ENCODE data around the gene SPEM2. TPM values are rescaled to one million over a fixed set of nuclear protein-coding genes. Genes with fewer than 3 reads are reported as not detected.
A peak's percentile ranks its signal among the peaks of the same experiment; 100 is the strongest.

SPEM2 gene
- total RNA-seq, 3 donors from 2014 or later, result not detected

DNA sequence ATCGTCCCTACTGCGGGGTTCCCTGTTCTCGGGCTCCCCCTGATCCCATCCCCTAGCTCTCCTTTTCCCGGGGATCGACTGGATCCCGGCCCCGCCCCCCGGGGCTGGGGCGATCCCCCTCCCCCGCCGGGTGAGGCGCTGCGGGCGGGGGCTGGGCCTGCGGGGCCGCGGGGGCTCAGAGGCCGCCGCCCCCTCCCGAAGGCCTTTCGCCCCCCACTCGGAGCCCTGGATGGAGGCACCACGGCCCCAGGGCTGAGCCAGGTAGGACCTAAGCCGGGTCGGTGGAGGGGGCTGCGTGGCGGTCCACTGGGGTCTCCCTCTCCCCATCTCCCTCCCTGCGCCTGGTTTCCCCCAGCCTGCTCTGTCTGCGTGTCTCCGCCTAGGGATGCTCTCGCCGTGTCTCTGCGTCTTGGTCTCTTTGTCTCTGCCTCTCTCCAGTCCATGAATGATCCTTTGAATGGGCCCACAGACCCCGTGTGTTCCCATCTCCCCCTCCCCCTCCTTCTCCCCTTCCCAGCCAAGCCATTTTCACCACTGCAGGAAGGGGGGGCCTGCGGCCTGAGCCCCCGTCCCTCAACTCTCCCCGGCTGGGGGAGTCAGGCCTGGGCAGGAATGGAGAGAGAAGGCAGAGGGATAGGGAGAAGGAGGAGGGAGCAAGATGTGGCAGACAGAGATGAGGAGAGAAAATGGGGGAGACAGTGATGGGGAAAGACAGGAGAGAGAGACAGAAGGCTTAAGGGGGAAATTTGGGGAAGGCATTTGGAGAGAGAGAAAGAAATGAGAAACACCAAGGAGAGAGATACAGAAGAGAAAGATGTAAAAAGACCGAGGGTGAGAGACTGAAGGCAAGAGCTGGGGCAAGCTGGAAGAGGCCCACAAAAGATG, 19.8 kb upstream of the SPEM2 start:
- intact Hi-C loops (cut with DNase I, micrococcal nuclease), result no loop called here
- H3K4me1 ChIP-seq (ENCODE audit: low read depth), result peaks cover 20% of the 10 kb centered on the region

DNA sequence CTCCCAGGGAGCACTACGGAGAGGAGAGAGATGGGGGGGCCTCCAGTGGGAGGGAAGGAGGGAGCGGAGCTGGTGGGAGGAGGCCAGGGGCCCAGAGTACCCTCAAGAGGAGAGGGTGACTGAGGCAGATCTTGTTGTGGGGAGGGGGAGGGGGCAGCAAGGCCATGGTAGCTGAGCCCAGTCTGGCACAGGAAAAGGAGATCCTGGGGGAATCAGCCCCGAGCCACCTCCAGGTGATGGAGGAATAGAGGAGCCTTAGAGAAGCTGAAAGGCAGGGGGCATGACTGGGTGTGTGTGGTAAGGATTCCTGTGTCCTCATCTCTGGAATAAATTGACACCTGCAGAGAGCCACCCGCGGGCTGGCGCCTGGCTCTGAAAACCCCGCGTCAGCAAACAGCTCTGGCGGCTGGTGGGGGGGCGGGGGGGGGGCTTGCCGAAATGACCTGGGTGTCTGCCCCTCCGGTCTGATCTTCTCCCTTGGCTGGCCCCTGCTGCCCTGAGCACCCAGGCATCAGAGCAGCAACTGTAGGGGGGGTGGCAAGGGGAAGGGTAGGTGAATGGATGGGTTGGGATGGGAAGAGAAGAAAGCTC, 19.1 kb upstream of the SPEM2 start:
- intact Hi-C loops (cut with DNase I, micrococcal nuclease), result no loop called here
- DNase-seq, result no peak
- ATAC-seq, result no peak
- H3K36me3 ChIP-seq (ENCODE audit: low read depth), result no peaks in the 10 kb centered on the region
- peaks cover 20% of the 10 kb centered on the region for H3K4me1 ChIP-seq (ENCODE audit: low read depth)
- TF ChIP-seq, protein P1, sequence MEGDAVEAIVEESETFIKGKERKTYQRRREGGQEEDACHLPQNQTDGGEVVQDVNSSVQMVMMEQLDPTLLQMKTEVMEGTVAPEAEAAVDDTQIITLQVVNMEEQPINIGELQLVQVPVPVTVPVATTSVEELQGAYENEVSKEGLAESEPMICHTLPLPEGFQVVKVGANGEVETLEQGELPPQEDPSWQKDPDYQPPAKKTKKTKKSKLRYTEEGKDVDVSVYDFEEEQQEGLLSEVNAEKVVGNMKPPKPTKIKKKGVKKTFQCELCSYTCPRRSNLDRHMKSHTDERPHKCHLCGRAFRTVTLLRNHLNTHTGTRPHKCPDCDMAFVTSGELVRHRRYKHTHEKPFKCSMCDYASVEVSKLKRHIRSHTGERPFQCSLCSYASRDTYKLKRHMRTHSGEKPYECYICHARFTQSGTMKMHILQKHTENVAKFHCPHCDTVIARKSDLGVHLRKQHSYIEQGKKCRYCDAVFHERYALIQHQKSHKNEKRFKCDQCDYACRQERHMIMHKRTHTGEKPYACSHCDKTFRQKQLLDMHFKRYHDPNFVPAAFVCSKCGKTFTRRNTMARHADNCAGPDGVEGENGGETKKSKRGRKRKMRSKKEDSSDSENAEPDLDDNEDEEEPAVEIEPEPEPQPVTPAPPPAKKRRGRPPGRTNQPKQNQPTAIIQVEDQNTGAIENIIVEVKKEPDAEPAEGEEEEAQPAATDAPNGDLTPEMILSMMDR (IDR thresholded peaks at IDR 0.05), result no peak
- no peaks in the 10 kb centered on the region for H3K9me3 ChIP-seq
- no peak overlapping the region for H3K4me3 ChIP-seq

More for the DNA sequence above, 19.8 kb upstream of the SPEM2 start:
- TF ChIP-seq, protein P1 (IDR thresholded peaks at IDR 0.05), result no peak
- Histone ChIP-seq H3K4me3 (no peak overlapping the region), H3K9me3 (no peaks in the 10 kb centered on the region), H3K36me3 (ENCODE audit: low read depth) (no peaks in the 10 kb centered on the region)
- DNase-seq (peak in 1 of 3 donors; percentile 51), ATAC-seq (no peak)

DNA sequence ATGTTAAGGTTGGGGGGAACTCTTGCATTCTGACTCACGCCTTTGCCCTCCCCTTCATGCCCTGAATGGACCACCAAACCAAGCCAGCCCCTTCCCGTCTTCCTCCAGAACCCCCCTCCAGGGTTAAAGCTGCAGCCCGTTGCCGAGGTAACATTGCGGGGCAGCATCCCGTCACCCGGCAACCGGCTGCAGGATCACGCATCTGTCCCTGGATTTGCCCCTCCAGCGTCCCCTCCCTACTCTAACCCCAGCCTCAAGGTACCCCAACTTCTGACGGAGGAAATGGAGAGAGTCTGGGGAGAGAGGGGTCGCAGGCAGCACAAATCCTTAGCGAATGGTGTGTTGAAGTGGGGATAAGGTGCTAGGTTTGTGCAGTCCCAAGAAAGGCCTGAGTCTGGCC, 18.3 kb upstream of the SPEM2 start:
- TF ChIP-seq, protein P1 (IDR thresholded peaks at IDR 0.05), result no peak
- Histone ChIP-seq H3K36me3 (ENCODE audit: low read depth) (no peaks in the 10 kb centered on the region), H3K9me3 (no peaks in the 10 kb centered on the region), H3K4me3 (no peak overlapping the region), H3K4me1 (ENCODE audit: low read depth) (peaks cover 20% of the 10 kb centered on the region)
- ATAC-seq (no peak), DNase-seq (no peak)
- intact Hi-C loops (cut with DNase I, micrococcal nuclease), result no loop called here

DNA sequence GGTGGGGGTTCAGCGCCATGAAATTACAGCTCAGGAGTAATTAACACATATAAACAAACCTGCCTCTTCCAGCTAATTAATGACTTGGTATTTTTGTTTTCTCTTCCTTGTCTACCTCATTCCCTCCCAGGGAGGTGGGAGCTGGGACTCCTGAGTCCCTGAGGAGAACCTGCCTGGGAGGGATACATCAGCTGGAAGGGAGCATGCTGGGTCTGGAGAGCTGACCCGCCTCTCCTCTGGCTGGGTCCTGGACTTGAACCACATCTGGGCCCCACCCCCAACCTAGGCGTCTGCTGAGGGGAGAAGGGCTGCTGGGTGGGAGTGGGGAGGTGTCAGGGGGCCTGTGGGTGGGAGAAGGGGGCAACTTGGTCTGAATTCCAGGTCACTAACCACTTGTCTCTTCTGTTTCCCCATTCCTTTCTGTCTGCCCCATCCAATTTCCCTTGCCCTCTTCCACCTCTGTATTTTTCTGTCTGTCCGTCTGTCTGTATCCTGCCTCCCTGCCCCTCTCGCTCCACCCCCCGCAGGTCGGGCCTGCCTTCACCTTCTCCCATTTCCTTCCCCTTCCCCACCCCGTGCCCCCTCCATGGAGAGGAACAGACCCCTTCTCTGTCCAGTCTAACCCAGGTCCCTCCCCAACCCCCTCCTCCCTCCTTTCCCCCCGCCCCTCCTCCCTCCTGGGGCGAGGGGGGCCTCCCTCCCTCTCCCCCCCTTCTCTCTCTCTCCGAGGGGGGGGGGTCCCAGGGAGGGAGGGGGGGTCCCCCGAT, 17.7 kb upstream of the SPEM2 start, which contains the start of gene NLGN2:
Gene NLGN2 (plus strand): TSS at position 361 of the 767 bp plus-strand sequence. CDS start 411 bp downstream, outside the sequence.
- intact Hi-C loops (cut with DNase I, micrococcal nuclease), result no loop called here
- DNase-seq (peak in 1 of 3 donors; percentile 31), ATAC-seq (no peak)
- Histone ChIP-seq H3K4me3 (no peak within 1 kb of the TSS), H3K36me3 (ENCODE audit: low read depth) (no peaks in the 10 kb centered on the region), H3K9me3 (no peaks in the 10 kb centered on the region), H3K4me1 (ENCODE audit: low read depth) (peaks cover 14% of the 10 kb centered on the region)
- TF ChIP-seq, protein P1 (IDR thresholded peaks at IDR 0.05), result no peak

DNA sequence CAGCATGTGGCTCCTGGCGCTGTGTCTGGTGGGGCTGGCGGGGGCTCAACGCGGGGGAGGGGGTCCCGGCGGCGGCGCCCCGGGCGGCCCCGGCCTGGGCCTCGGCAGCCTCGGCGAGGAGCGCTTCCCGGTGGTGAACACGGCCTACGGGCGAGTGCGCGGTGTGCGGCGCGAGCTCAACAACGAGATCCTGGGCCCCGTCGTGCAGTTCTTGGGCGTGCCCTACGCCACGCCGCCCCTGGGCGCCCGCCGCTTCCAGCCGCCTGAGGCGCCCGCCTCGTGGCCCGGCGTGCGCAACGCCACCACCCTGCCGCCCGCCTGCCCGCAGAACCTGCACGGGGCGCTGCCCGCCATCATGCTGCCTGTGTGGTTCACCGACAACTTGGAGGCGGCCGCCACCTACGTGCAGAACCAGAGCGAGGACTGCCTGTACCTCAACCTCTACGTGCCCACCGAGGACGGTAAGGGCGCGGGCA, 17.1 kb upstream of the SPEM2 start:
- peak in 1 of 3 donors; percentile 41 for DNase-seq
- Histone ChIP-seq H3K36me3 (ENCODE audit: low read depth) (no peaks in the 10 kb centered on the region), H3K9me3 (no peaks in the 10 kb centered on the region), H3K4me3 (no peak overlapping the region), H3K4me1 (ENCODE audit: low read depth) (peaks cover 8% of the 10 kb centered on the region)
- intact Hi-C loops (cut with DNase I, micrococcal nuclease), result no loop called here
- TF ChIP-seq, protein P1 (IDR thresholded peaks at IDR 0.05), result no peak
- ATAC-seq, result no peak
